ENCODE results near the gene IPO5.

DNA sequence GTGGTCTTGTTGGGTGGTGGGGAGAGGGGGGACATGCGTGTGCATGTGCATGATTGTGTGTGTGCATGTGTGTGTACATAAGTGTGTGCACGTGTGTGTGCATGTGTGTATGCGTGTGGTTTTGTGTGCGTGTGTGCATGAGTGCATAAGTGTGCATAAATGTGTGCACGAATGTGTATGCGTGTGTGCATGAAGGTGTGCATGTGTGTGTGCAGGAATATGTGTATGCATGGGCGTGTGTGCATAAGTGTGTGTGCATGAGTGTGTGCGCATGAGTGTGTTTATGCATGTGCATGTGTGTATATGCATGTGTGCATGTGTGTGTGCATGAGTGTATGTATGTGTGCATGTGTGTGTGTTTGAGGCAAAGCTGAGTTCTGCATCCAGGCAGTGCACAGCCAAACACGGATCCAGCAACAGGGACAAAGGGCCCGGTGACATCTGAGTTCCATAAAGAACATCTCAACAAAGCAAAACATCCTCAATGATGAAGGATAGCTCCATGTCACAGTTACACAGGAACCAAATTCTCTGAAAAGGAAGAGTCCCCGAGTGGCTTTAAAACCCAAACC, 103.5 kb downstream of the IPO5 start:
- no peak for TF ChIP-seq CTCF (optimal IDR thresholded peaks at IDR 0.05 in 1 of 3, IDR thresholded peaks at IDR 0.05 in 1 of 3, conservative IDR thresholded peaks at IDR 0.05 in 1 of 3; ENCODE audit: extremely low read depth in 1 of 3, insufficient read depth in 2 of 3, low read length in 3 of 3)
- no peak for TF ChIP-seq EZH2 (IDR thresholded peaks at IDR 0.05; ENCODE audit: low read length)

Data from keratinocyte (primary cell).